GM21526 (cell line): Measurements from ENCODE around the gene LSR.
"Not testable (repeated sequence)": the region's sequence is repeated elsewhere in the genome, so short reads cannot be mapped to it uniquely, and the experiment has no call there.

Experiments used
- ATAC-seq: cut with Tn5 transposase; IDR thresholded peaks from one replicate; pipeline ENCODE4 v1.9.1; 2021; ENCODE audit warnings: moderate library complexity; ENCODE audit not compliant: unreplicated experiment, low FRiP score

LSR gene

GRCh38 chr19:35217649-35217990, 31.2 kb upstream of the LSR start:
- no peak for ATAC-seq

GRCh38 chr19:35219008-35219407, 29.8 kb upstream of the LSR start:
- ATAC-seq, result no peak

- ATAC-seq, result no peak
These were observed 28.4 kb upstream of the LSR start for GRCh38 chr19:35220315-35220921.

- not testable (repeated sequence) for ATAC-seq
These were observed 27.7 kb upstream of the LSR start for GRCh38 chr19:35220973-35221590.

GRCh38 chr19:35222373-35223015, 26.3 kb upstream of the LSR start:
- no peak for ATAC-seq

- ATAC-seq, result no peak
These were observed 25.6 kb upstream of the LSR start for GRCh38 chr19:35223084-35223790.

DNA sequence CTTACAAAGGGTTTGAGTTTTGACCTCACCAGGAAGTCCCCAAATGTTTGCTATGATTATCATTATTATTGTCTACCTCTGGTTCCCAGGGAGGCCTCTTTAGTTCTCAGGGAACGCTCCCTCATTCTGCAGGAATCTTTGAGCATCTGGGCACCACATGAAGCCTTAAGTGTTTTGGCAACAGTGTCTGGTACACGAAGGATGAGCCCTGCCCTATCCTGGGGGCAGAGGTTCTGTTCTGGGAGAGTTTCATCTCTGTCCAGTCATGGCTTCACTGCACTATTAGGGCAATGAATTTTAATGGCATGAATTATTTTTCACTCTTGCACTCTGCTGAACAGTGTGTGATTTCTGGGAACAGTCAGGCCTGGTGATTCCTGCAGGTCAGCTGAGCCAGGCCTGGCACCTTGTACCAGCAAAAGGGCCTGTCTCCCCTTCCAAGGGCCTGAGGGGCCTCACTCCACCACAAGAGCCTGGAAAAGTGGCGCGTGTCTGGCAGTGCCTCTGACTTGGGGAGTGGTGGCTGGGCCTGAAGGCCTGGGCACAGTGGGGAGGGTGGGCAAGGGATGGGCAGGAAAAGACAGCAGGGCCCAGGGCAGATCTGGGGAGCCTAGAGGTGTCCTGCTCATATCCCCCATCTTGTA, 24.8 kb upstream of the LSR start:
- no peak for ATAC-seq

- no peak for ATAC-seq
These were observed 23.9 kb upstream of the LSR start for GRCh38 chr19:35224681-35225571.

GRCh38 chr19:35225951-35226350, 22.9 kb upstream of the LSR start:
- ATAC-seq, result no peak

DNA sequence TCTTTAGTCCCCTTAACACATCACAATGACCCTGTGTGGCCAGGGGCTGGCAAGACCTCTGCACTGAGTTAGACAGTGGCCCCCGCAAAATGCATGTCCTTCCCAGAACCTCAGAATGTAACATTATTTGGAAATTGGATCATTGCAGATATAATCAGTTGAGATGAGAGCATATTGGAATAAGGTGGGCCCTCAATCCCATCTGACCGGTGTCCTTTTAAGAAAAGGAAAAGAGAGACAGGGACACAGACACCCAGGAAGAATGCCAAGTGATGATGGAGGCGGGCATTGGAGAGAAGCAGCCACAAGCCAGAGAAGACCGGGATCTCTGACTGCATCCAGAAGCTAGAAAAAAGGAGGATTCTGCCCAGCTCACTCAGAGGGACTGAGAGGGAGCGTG, 22.1 kb upstream of the LSR start:
- no peak for ATAC-seq

DNA sequence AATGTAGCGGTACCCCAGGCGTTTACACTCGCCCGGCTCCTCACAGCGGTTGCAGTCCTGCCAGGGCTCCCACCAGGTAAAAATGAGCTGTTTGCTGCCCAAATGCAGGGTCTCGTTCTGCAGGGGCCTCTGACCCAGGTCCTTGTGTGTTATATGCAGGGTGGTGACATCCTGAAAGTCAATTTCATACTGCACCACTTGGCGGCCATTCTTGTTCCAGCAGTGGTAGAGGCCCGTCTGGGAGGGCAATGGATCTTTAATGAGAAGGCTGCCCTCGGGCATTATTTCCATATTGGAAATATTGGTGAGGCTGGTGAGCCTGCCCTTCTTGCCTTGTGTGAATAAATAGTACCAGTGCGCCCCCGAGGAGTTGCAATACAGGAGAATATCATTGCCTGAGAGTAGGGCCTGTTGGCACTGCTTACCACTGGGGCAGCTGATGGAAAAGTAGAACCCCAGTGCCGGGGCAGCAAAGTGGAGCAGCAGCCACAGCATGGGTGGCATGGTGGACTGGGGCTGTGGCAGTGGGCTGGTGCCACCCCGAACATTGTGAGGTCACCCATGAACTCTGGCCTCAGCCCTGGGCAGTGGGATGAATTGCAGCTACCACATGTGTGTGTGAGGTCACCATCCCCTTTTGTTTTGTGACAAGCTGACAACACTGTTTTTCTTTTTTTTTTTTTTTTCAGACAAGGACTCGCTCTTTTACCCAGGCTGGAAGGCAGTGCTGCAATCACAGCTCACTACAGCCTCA, 20.4 kb upstream of the LSR start, which contains the start of gene FAM187B:
Gene FAM187B (minus strand): TSS at position 563 of the 754 bp plus-strand sequence. CDS start 59 bp downstream, at position 504.
- no peak for ATAC-seq

DNA sequence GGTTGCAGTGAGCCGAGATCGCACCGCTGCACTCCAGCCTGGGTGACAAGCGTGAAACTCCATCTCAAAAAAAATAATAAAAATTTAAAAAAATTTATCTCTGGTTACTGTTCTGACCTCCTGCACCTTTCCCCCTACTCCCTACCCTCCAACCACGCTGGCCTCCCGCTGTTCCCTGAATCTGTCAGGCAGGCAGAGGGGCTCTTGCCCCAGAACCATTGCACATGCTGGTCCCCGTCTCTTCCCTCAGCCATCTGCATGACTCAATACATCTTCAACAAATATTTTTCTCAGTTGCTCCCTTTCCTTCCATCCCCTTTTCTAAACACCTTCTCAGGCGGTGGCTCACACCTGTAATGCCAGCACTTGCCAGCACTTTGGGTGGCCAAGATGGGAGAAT, 19.2 kb upstream of the LSR start:
- no peak for ATAC-seq

- no peak for ATAC-seq
These were observed 16.7 kb upstream of the LSR start for GRCh38 chr19:35231956-35232645.

- no peak for ATAC-seq
These were observed 15.9 kb upstream of the LSR start for GRCh38 chr19:35232912-35233311.

- no peak for ATAC-seq
These were observed 12.0 kb upstream of the LSR start for GRCh38 chr19:35236638-35237400.

GRCh38 chr19:35239597-35239996, 9.2 kb upstream of the LSR start:
- not testable (repeated sequence) for ATAC-seq

DNA sequence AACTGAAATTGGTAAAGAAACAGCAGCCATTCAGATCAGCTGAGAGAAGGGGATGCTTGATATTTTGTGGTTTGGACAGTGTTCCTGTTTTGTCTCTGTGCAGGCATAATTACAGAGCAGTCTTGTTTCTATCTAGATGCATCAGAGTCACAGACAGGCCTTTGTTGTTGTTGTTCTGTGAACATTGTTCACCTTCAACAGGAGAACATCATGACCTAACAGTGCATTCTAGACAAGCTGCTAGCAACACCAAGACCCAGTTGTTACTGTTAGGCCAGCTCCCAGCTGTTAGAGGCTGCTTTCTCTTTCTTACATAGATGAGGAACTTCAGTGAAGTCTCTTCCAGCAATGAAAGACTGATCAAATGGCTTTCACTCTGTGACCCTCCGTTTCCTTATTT, 8.5 kb upstream of the LSR start:
- ATAC-seq, result no peak

DNA sequence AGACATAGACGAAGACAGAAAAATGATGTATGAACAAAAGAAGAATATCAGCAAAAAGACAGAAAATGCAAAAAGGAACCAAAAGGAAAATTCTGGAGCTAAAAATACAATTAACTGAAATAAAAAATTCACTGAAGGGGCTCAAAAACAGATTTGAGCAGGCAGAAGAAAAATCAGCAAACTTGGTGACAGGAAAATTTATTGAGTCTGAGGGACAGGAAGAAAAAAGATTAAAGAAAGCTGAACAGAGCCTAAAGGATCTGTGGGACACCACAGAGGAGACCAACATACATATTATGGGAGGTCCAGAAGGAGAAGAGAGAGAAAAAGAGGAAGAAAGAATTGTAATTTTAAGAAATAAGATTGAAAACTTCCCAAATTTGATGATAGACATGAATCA, 7.4 kb upstream of the LSR start:
- no peak for ATAC-seq
